ENCODE measurements around the gene IRF5.
"Not testable (repeated sequence)": the region's sequence is repeated elsewhere in the genome, so short reads cannot be mapped to it uniquely, and the experiment has no call there.

The IRF5 gene

DNA sequence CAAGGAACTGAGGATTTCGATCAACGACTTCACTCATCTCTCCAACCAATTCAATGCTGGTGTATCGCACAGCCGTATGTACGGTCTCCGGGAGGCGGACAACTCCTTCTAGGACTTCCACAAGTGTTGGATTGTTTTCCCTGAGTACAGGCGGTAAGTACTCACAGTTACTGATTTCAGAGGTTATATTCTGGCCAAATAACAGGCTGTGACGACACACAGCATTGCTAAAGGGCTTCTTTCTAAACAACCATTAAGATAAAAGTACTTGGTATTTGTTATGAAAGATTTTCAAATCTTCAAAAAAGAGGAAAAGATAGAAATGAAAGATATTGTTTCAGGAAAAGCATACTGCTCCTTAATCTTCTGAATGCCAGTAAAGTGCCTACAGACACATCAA is 52.2 kb downstream of the IRF5 start:
- no peak overlapping the region for H3K4me2 ChIP-seq
- no peaks in the 10 kb centered on the region for H3K27me3 ChIP-seq
- no peaks in the 10 kb centered on the region for H3K4me1 ChIP-seq
- TF ChIP-seq Cebpa-rat (IDR thresholded peaks at IDR 0.05), result no peak
- H3K4me3 ChIP-seq, result no peak overlapping the region
- H3K9ac ChIP-seq, result no peak overlapping the region
- H3K27ac ChIP-seq, result no peak overlapping the region
- no peaks in the 10 kb centered on the region for H4K20me1 ChIP-seq
- peaks cover 95% of the 10 kb centered on the region for H3K36me3 ChIP-seq
- no peaks in the 10 kb centered on the region for H3K9me3 ChIP-seq

- Histone ChIP-seq H3K27ac (no peak overlapping the region), H3K36me3 (peaks cover 95% of the 10 kb centered on the region), H3K4me3 (no peak overlapping the region), H3K4me2 (no peak overlapping the region), H4K20me1 (no peaks in the 10 kb centered on the region), H3K27me3 (no peaks in the 10 kb centered on the region), H3K9me3 (no peaks in the 10 kb centered on the region), H3K4me1 (no peaks in the 10 kb centered on the region), H3K9ac (no peak overlapping the region)
- TF ChIP-seq Cebpa-rat (IDR thresholded peaks at IDR 0.05), result no peak
These were observed 55.7 kb downstream of the IRF5 start for GRCh38 chr7:128993419-128993818.

DNA sequence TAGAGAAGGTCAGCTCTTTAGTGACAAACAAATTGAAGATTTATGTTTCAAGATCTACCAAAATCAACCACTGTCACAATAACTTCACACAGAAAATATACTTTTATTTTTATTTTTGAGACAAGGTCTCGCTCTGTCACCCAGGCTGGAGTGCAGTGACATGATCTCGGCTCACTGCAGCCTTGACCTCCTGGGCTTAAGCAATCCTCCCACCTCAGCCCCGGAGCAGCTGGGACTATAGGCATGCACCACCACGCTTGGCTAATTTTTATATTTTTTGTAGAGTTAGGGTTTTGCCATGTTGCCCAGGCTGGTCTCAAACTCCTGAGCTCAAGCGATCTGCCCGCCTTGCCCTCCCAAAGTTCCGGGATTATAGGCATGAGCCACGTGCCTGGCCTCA is 56.8 kb downstream of the IRF5 start:
- H3K9ac ChIP-seq, H3K27me3 ChIP-seq, H3K4me3 ChIP-seq, H3K9me3 ChIP-seq, H3K4me2 ChIP-seq, H3K27ac ChIP-seq, H3K4me1 ChIP-seq, H4K20me1 ChIP-seq: not testable (repeated sequence)
- peaks cover 98% of the 10 kb centered on the region for H3K36me3 ChIP-seq

DNA sequence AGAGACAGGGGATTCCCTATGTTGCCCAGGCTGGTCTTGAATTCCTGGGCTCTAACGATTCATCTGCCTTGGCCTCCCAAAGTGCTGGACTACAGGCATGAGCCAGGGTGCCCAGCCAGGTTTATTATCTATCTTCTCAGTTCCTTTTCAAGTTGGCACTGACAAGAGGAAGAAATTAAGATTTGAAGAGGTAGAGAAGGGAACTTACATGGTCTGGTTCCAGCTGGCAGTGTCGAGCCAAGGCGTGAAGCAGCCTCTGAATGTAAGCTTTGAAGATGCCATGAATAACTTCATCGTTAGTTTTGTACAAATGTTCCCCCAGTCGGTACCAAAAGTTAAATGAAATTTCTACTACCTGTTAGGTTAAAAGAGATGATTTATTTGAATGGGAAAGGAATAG is 59.5 kb downstream of the IRF5 start:
- H3K4me1 ChIP-seq, result no peaks in the 10 kb centered on the region
- H3K4me3 ChIP-seq, result no peak overlapping the region
- no peak overlapping the region for H3K4me2 ChIP-seq
- no peak overlapping the region for H3K9ac ChIP-seq
- no peaks in the 10 kb centered on the region for H3K27me3 ChIP-seq
- no peaks in the 10 kb centered on the region for H3K9me3 ChIP-seq
- no peak overlapping the region for H3K27ac ChIP-seq
- H4K20me1 ChIP-seq, result no peaks in the 10 kb centered on the region
- TF ChIP-seq Cebpa-rat (IDR thresholded peaks at IDR 0.05), result no peak
- peaks cover 99% of the 10 kb centered on the region for H3K36me3 ChIP-seq
